Limb (tissue), 2 donors: ENCODE measurements around the gene APOA4.

Experiments
- DNase-seq, 2 donors: peaks; one replicate each; pipeline ENCODE4 v3.0.0-alpha.2; 2016; ENCODE audit errors: extremely low spot score in 2 of 2

The APOA4 gene

DNA sequence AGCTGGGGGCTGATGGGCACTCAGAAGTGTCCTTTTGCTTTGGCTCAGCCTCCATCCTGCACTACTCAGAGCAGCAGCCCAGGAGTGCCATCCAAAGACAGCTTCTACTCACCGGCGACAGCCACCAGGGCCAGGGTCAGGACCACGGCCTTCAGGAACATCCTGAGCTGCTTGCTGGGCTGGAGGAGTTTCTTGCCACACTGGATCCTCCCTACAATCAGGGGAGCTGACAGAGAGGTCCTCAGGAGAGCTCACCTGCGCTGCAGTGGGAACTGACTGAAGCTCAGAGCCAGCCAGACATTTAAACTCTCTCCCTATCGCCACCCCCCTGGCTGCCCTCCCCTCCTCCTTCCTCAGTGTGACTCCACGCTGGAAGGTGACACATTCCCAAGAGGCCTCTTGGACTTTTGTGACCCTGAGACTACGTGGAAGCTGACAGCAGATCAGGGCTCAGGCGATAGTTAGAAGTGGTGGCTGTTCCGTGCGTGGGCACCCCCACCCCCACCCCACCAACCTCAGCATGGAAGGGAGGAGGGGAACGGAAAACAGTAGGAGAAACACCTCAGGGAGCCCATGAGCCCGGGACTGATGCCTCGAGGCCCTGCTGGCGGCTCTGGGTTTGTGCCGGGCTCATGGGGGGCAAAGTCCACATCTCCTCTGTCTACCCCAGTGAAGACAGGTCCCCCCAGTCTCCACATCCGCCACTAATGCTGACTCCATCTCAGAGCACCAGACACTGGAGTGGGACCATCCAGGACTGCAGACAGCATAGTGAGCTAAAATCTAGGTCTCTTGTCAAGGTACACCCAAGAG lies at the start of gene APOA4:
Gene APOA4 (minus strand): TSS at position 274 of the 813 bp plus-strand sequence. CDS start 113 bp downstream, at position 161.
- DNase-seq = no peak

DNA sequence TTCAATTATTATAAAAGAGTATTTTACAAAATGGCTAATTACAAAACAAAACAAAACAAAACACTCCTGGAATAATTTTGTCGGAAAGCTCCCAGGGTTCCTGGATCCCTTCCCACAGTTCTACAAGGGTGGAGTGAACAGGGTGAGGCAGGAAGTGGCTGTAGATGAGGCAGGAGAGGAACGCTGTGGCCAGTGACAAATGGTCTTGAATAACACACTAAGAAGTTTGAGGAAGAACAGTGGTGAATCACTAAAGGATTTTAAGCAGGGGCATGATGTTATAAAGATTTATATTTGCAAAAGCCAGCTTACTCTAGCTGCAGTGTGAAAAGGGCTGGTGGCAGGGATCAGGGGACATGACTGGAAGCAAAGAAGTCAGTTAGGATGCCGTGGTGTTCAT lies 48.1 kb upstream of the APOA4 start:
- DNase-seq = no peak

DNA sequence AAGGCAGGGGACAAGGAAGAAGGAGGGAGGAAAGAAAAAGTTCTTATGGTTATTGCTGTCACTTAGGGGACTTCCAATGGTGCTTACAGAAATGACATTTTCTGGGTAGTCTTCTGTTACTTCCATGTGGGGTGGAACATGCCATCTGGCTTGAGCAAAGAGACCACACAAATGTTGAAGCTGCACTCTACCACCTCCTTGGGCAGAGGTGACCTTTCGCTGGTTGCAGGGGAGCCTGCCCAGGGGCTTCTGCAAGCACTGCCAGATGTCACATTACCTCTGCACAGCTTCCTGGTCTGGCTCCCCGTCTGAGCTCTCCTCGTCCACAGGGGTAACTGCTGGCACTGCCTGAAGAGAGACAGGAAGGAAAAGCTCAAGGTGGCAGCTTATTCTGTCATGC lies 47.0 kb upstream of the APOA4 start:
- no peak for DNase-seq

DNA sequence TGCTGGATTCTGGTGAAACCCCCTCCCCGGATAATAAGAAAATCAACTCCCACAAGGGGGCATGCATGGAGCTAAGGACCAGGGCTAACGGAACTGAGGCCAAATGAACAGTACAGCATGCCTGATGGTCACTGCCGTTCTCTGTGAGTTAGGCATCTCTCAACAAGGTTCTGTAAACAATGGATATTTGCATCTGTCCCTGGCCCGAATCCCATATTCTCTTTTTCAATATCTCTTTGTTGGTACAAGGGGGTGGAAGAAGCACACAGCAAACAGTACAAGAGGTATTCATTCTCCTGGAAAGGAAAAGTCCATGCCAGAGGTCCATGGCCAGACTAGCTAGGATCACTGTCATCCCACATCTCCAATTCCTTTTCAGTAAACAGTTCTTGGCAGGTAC lies 46.5 kb upstream of the APOA4 start:
- no peak for DNase-seq

DNA sequence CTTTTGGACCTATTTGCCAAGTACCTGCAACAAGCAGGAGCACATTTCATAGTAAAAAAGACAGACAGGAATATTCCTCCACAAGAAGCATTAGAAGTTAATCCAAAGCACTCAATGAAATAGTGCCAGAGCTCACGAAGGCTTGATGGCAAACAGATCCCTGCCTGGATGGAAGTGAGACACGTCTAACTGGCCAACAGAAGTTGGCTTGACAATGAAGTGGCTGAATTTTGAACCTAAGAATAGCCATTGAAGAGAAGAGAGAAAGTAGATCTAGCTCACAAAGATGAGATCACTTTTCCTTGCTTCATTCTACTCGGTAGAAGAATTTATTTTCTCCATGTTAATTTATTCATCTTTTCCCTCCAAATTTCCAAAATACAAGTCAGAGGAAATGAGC lies 45.0 kb upstream of the APOA4 start:
- DNase-seq = no peak

DNA sequence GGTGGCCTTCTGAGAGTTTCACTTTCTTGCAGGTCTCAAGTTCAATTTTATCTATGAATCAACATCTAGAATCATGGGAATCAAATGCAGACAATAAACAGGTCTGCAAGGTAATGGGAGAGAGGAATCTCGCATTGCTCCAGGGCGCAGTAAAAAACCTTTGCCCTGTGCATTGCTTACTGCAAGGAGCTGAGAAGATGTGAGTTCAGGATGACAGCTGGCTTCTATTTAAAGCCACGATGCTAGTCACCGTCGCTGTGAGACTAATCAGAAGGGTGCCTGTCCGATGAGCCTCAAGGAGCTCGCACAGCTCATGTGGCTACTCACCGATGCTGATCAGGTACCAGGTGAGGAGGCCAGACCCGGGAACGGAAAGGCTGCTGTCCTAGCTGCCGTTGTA lies 44.5 kb upstream of the APOA4 start:
- no peak for DNase-seq

DNA sequence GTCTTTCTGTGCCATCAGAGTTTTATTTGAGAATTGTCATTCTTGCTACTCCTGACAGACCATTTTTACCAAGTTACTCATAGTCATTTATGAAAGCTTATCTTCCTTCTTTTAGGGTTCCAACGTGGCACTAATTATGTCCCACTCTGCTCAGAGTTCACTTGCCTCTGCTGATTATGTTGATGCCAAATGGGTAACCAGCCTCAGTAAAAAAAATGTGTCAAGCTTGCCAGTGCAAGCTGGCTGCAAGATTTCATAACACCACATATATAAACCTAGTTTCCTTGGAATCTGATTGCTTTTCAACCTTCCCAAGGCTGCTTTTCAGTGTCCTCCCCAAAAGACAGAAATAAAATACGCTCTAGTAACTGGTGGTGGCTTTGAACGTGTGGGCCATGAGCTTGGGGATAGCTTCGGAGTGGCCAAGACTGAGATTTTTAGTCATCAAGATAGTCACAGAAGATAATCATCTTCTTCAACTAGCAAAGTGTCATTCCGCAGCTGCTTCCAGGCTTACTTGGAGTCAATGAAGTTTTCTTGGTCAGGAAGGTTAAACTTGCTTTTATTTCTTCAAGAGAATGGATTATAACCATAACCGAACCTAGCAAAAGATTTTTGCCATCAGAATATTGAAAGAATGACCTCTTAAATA lies 43.8 kb upstream of the APOA4 start:
- no peak for DNase-seq

DNA sequence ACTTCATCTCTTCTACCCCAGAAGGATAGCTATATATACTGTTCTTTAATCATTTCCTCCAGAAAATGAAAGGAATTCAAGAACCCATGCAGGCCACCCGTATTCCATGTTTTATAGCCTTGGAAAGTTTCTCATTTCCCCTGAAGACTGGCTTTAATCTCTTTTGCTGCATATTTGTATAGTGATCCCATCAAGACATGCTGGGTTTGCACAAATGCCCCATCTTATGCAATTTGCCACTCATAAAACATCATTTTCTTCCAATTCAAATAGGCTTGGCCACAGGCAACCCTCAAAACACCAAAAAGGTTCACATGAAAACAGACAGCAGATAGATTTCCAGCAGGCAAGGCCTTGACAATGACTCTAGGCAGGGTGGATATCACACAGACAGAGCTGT lies 42.6 kb upstream of the APOA4 start:
- no peak for DNase-seq

DNA sequence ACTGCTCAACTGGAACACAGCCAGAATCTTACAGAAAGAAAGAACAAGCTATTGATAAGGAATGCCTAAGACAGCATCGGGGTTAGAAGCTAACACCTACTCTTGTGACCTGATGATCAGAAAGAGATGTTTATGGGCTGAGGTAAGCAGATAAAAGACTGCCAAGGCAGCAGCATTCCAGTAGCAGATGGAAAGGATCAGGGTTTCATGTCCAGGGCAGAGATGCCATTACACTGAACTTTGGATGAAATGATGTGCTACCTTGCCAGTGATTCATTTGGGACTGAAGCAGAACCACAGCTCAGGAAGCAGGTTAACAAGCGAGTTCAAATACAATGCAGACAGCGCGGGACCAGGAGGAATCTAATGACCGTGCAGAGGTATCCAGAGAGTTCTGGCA lies 41.4 kb upstream of the APOA4 start:
- DNase-seq = no peak

DNA sequence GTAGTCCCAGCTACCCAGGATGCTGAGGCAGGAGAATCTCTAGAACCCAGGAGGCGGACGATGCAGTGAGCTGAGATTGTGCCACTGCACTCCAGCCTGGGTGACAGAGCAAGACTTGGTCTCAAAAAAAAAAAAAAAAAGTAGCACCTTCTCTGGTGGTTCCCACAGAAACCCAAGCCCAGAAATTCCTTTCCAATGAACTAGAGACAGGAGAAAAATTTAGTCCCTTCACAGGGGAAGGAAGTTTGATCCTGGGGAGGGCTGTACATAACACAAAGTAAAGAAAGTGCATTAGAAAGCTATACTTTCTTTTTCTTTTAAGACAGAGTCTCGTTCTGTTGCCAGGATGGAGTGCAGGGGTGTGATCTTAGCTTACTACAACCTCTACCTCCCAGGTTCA lies 39.8 kb upstream of the APOA4 start:
- DNase-seq = no peak

DNA sequence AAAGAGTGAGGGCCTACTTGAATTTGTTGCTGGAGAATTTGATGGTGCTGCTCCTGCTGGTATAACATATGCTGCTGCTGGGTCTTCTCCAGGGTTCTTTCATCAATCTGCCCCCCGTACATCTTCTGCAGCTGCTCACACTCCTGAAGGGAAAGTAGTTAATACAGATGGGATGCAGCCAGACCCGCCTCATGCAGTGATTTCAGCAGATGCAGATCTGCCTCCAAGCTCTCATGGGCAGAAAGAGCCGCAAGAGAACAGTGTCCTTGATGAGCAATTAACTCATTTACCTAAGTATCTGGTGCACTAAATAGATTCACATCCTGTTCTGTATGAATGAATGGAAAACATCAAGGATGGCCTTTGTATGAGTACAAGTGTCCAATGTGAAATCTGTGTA lies 39.1 kb upstream of the APOA4 start:
- no peak for DNase-seq

DNA sequence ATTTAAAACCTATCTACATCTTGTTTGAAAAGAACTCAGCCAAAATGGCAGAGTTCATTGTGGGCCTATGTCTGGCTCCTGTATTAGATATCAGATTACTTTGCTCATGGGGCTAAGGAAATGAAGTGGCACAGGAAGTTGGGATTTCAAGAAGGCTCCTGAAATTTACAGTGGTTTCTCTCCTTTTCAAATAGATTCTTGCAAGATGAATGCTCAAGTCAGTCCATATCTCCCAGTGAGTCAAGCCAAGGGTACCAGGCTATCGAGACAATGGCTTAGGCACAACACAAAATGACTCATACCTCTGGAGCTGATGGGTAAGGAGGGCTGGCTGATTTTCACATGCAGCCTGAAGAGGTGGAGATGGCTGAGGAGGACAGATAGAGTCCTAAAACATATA lies 38.4 kb upstream of the APOA4 start:
- no peak for DNase-seq

DNA sequence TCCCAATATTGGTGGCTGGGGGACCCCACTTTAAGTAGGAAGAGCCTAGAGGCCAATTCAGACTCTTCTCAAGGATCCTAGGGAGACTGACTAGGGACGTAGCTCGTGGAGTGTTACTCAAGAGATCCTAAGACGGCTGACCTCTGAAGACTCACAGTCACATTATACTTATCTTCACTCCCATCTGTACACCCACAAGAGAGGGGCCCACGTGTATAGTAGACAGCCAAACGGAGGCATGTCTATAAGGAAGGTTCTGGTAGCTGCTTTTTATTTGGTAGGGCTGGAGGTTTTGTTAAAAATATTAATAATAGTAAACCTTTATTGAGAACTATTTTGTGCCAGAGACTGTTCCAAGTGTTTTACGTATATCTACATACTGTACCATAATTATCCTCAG lies 37.2 kb upstream of the APOA4 start:
- DNase-seq = no peak

DNA sequence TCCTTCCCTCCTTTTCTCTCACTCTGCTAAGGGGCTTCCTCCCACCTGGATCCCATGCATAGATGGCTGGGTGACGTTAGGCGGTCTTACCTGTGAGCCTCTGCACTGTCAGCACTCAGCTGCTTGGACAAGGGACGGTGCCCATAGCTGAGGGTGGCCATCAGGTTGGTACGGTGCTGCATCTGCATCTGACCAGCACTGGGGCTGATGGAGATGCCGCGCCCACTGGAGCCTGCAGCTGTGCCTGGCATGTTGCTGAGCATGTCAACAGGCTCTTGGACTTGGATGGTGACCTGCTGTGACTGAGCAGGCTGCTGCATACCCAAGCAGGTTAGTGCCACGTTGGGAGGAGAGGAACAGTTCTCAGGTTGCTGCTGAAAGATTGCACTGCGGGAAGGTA lies 36.1 kb upstream of the APOA4 start:
- DNase-seq = no peak

DNA sequence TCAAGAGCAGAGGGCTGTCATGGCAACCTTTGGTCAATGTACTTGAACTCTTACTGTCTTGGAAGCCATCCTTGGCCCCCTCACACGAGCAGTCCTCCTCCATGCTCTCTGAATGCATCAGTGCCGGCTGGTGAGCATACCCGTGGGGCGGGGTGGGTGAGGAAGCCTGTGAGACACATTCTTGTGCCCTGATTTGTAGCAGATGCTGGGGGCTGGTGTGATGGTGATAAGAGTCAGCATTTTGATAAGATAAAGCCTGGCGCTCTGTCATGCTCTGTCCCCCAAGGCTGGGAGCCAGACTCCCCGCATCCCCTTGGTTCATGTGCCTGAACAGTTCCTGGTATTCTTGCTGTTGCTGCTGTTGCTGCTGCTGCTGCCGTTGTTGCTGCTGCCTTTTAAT lies 34.8 kb upstream of the APOA4 start:
- no peak for DNase-seq

DNA sequence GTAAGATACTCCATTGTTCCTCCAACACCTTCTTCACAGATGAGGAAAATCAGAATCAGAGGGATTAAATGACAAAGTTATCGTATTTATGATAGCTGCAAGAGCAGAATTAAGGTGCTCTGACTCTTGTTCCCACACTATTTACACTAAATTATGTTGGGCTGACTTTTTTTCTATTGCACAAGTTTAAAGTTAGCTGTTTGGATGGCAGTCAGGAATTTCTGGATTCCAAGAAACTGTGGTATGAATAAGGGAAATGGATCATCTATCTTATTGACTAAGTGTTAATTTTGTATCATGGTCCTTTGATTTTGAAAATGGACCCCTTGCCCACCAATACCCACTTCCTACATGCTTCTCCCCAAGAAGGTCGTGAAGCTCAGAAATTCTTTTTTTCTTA lies 34.2 kb upstream of the APOA4 start:
- DNase-seq = no peak

DNA sequence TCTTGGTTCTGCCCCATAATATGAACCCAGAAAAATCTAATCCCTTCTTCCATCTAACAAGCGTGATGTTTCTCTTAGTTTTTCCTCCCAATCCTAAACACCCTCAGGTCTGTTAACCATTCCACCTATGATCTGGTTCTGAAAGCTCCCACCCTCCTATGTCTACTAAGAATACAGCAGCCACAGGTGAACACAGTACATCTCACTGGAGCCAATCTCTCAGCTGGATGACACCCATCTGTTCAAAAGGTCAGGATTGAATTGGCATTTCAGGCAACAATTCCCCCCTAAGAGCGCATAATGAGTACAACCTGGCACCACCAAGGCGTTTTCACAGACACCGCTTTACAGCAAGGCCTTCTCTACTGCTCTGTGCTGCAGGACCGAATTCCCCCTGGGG lies 33.3 kb upstream of the APOA4 start:
- no peak for DNase-seq

DNA sequence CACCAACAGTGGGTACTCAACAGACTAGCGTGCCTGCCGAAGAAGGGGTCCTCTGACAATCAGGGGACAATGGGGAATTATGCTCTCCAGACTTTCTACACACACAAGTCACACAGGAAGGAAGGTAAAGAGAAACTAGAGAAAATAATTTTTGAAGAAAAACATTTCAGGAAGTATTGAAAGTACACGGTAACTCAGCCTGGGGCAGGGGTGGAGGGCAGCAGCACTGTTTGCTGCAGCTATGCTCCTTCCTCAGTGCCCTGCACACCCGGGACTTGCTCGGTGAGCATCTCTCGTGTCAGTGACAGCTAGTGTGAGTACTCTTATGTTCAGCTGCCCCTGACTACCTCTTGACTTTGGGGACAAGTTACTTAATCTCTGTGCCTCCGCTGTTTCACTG lies 32.3 kb upstream of the APOA4 start:
- DNase-seq = no peak

DNA sequence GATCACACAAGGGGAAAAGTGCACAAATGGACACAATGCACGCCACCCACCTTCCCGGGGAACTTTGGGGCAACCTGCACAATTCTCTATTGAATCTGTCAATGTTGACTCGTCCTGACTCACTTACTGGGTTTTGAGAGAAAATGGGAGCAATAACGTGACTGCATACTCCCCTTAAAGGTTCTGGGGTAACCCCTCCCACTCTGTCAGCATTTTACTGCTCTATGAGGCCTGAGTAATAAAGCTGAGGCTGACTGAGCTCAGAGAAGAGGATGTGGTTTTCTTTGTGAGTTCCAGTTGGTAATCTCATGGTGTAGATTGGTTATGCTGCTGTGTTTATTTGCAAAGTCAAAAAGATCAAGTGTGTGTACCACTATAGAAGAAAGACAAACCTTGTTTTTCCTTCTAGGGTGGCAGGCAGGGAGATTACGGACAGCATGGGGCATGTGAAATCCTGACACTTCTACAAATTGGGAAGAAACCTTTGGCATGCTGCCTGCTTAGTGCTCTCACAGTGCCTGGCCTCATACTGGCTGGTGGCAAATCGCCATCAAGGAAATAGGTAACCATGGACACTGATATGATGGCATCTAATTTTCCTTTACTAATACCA lies 30.5 kb upstream of the APOA4 start:
- DNase-seq = no peak

DNA sequence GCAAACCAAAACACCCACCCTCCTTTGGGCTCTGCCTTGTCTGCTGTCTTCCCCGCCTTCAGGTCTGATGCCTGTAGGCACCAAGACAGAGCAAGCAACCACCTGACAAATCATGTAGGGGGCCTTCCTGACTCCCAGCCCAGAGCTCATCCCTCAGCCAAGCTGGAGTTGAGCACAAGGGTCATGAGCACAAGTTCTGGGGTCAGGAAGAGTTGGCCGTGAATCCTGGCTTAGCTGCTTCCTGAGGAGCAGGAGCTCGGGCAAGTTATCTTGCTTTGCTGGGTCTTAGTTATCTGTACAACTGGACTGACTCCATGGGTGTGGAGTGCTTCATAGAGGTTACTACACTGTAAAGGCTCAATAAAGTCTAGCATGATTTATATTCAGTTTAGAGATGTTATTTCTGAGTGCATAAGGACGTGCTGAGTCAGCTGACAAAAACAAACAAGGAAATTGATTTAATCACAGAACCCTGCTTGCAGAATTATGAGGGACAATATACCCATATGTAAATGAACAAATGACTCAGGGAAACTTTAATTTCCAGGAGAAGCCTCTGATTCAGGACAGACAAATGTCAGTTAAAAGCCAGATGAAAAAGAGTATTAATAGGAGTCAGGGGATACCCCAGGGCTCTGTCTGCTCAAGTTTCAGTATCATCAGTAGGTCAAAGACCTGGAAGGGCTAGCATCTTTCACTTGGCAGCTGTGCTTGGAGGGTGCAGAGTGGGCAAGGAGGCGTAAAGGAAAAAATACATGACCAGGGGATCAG lies 29.3 kb upstream of the APOA4 start:
- no peak for DNase-seq

DNA sequence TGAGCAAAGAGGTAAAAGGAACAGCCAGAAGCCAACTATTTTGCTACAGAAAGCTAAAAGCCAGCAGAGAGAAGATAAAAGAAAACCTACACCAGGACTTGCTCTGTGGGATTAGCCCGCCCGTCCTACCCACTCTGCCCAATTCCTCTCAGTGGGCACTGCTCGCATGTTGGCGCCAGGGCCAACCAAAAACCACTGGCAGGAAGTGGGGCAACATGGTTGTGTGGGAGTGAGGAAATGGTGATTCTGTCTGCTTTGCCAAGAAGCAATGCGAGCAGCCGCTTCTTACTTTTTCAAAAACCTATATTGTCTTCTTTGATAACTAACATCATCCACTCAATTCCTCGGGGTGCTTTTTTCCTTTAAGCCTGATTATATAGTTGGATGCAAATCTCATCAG lies 28.5 kb upstream of the APOA4 start:
- DNase-seq = no peak

DNA sequence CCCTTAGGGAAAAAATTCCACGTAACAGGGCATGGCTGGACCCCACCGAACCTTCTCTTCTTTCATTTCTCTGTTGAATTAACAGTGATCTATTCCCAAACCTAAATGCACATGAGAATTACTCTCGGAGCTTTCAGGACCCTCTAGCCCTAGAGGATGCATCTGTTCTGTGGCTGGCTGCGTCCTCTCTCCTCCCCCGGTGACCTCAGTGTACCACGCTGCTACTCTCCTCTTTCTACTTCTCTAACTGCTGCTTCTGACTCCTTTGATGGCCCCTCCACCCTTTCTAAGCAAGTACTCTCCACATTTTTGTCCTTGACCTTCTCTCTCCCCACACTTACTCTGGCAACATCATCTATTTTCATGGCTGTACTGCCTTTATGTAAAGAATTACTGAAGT lies 26.4 kb upstream of the APOA4 start:
- no peak for DNase-seq
